ENCODE results near the gene GRID1. TPM values are rescaled to one million over a fixed set of nuclear protein-coding genes. Genes with fewer than 3 reads are reported as not detected.

The GRID1 gene
- total and polyA plus RNA-seq, 10 of the 15 experiments (the other 5 are each of a cell fraction or from before 2014, with no cell fraction given): 0.04 to 0.62 (median 0.08) TPM; not detected in 5

DNA sequence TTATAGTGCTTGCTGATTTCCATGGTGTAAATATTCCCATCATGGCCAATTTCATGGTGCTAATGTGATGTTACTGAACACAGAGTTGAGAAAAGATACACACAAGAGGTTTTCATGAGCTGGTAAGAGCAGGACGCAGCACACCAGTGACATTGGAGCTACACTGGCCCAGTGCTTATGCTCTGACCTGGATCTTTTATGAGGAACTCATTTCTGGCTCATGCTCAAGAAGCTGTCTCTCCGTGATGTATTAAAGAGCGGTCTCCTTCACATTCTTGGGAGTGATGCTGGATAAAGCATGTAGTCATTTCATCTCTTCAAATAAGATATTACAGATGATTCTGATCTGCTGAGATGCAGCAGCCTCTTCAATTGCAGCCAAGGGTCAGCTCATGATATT lies 785.2 kb downstream of the GRID1 start:
- ATAC-seq (no peak), DNase-seq (ENCODE audit: low read depth, low spot score) (no peak), FAIRE-seq (no peak)
- ChIA-PET SMC1A (ENCODE audit: uncharacterized antibody, unreplicated experiment) (no interaction called here), POLR2A (no interaction called here), RAD21 (ENCODE audit: unreplicated experiment) (no interaction called here), CTCF (no interaction called here)
- no peaks in the 10 kb centered on the region for H3K79me2 ChIP-seq (ENCODE audit: control insufficient read depth, insufficient read depth, low read length)
- no peaks in the 10 kb centered on the region for H4K20me1 ChIP-seq (ENCODE audit: control insufficient read depth, insufficient read depth)
- no peaks in the 10 kb centered on the region for H3K4me1 ChIP-seq (ENCODE audit: control insufficient read depth, insufficient read depth, low read length)
- no peak overlapping the region for H3K27ac ChIP-seq (ENCODE audit: control insufficient read depth, insufficient read depth)
- no TSS peak for BruUV-seq (replicated peaks)
- no peaks in the 10 kb centered on the region for H3K9me3 ChIP-seq (replicated peaks; ENCODE audit: control insufficient read depth, insufficient read depth, low read length)
- 56% methylated on average over 3 of the region's 3 CpGs for whole genome bisulfite sequencing (ENCODE audit: insufficient coverage, insufficient replicate concordance, low lambda C conversion rate, missing lambda C conversion rate)
- in situ Hi-C loops (cut with MboI) (no loop called here), intact Hi-C loops (cut with micrococcal nuclease; ENCODE audit: unreplicated experiment) (no loop called here)
- TF ChIP-seq SMC3 (IDR thresholded peaks at IDR 0.05; ENCODE audit: borderline replicate concordance, low read length): no peak
- TF ChIP-seq, protein P1, sequence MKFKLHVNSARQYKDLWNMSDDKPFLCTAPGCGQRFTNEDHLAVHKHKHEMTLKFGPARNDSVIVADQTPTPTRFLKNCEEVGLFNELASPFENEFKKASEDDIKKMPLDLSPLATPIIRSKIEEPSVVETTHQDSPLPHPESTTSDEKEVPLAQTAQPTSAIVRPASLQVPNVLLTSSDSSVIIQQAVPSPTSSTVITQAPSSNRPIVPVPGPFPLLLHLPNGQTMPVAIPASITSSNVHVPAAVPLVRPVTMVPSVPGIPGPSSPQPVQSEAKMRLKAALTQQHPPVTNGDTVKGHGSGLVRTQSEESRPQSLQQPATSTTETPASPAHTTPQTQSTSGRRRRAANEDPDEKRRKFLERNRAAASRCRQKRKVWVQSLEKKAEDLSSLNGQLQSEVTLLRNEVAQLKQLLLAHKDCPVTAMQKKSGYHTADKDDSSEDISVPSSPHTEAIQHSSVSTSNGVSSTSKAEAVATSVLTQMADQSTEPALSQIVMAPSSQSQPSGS (IDR thresholded peaks at IDR 0.05; ENCODE audit: low read length): no peak
- no peak for TF ChIP-seq SREBF2 (IDR thresholded peaks at IDR 0.05; ENCODE audit: low read length)
- TF ChIP-seq ESRRA (IDR thresholded peaks at IDR 0.05; ENCODE audit: low read length): no peak
- TF ChIP-seq NR2F1 (conservative IDR thresholded peaks at IDR 0.05): no peak
- TF ChIP-seq NBN (IDR thresholded peaks at IDR 0.05): no peak
- TF ChIP-seq JUND (IDR thresholded peaks at IDR 0.05; ENCODE audit: low read depth, low read length): no peak
- no peak for TF ChIP-seq EZH2 (IDR thresholded peaks at IDR 0.05; ENCODE audit: borderline replicate concordance, control insufficient read depth, low read depth, low read length)
- TF ChIP-seq RUNX3 (IDR thresholded peaks at IDR 0.05; ENCODE audit: low read length): no peak
- TF ChIP-seq POLR2AphosphoS5 (IDR thresholded peaks at IDR 0.05; ENCODE audit: low read length): no peak
- TF ChIP-seq BCLAF1 (IDR thresholded peaks at IDR 0.05): no peak
- no peak for TF ChIP-seq PBX3 (IDR thresholded peaks at IDR 0.05; ENCODE audit: insufficient replicate concordance, low read depth, low read length)
- TF ChIP-seq RBBP5 (conservative IDR thresholded peaks at IDR 0.05): no peak
- TF ChIP-seq RB1 (IDR thresholded peaks at IDR 0.05; ENCODE audit: borderline replicate concordance): no peak
- TF ChIP-seq STAT1 (conservative IDR thresholded peaks at IDR 0.05): no peak
- no peak for TF ChIP-seq ASH2L (IDR thresholded peaks at IDR 0.05; ENCODE audit: borderline replicate concordance, low read depth)
- H3K4me2 ChIP-seq (ENCODE audit: control insufficient read depth, insufficient read depth): no peak overlapping the region
- H3K9ac ChIP-seq (ENCODE audit: control insufficient read depth, insufficient read depth, low read length): no peak overlapping the region
- H3K27me3 ChIP-seq (replicated peaks in 1 of 2; ENCODE audit: control insufficient read depth in 2 of 2, insufficient read depth in 2 of 2, low read length in 1 of 2): no peaks in the 10 kb centered on the region; a peak in 1 of 4 replicates
- no peak overlapping the region for H2AFZ ChIP-seq (ENCODE audit: control insufficient read depth, low read depth, low read length)
- no peak overlapping the region for H3K4me3 ChIP-seq
- no peaks in the 10 kb centered on the region for H3K36me3 ChIP-seq (ENCODE audit: control insufficient read depth in 2 of 2, insufficient read depth in 2 of 2, low read length in 1 of 2)
